H1 (cell line): ENCODE measurements around the gene PRODH. TPM values are rescaled to one million over a fixed set of nuclear protein-coding genes. Genes with fewer than 3 reads are reported as not detected.
"Not testable (repeated sequence)": the region's sequence is repeated elsewhere in the genome, so short reads cannot be mapped to it uniquely, and the experiment has no call there.

Experiments used
- CTCF ChIA-PET: fragments of 300-600 bp; sonication (Branson Sonifier 250); formaldehyde crosslinking; loops from one replicate; lab custom pipeline; 2021; ENCODE audit not compliant: partially characterized antibody; lab: Charles Lee
- POLR2A ChIA-PET: fragments of 300-600 bp; sonication (Branson Sonifier 250); formaldehyde crosslinking; loops from one replicate; lab custom pipeline; 2021; ENCODE audit warnings: inconsistent platforms; ENCODE audit not compliant: partially characterized antibody; lab: Charles Lee
- DNase-seq, 2 experiments: peaks; one replicate each; pipeline versions ENCODE4 v3.0.0 to v3.0.0-alpha.2; 2010 to 2022; ENCODE audit warnings: low spot score in 2 of 2, low read depth in 1 of 2, mixed read lengths in 1 of 2
- FAIRE-seq: peaks from 2 replicates; lab custom pipeline; 2011; peaks lifted over from hg19 to GRCh38; lab: Jason Lieb, UNC
- H2AFZ ChIP-seq: 2 replicates; pipeline ENCODE4 v1.8.1; 2012; ENCODE audit warnings: low read length, inconsistent platforms
- H2AK5ac ChIP-seq: 2 replicates; pipeline ENCODE4 v1.6.1; 2013; ENCODE audit warnings: low read depth, low read length
- H2BK120ac ChIP-seq: replicated peaks from 2 replicates; pipeline ENCODE3; 2013; ENCODE audit warnings: low read depth, low read length, inconsistent platforms
- H2BK12ac ChIP-seq: 2 replicates; pipeline ENCODE4 v1.6.1; 2013; ENCODE audit warnings: low read depth, low read length
- H2BK15ac ChIP-seq: 2 replicates; pipeline ENCODE4 v1.6.1; 2013; ENCODE audit warnings: low read length
- H2BK20ac ChIP-seq: 2 replicates; pipeline ENCODE4 v1.6.1; 2013; ENCODE audit warnings: low read length
- H2BK5ac ChIP-seq: 2 replicates; pipeline ENCODE4 v1.6.1; 2013; ENCODE audit warnings: low read depth, low read length
- H3K14ac ChIP-seq: 2 replicates; pipeline ENCODE4 v1.6.1; 2013; ENCODE audit warnings: inconsistent platforms; ENCODE audit not compliant: insufficient read length
- H3K18ac ChIP-seq: 2 replicates; pipeline ENCODE4 v1.6.1; 2013; ENCODE audit warnings: low read length; ENCODE audit errors: extremely low read depth
- H3K23ac ChIP-seq: 2 replicates; pipeline ENCODE4 v1.6.1; 2013; ENCODE audit warnings: inconsistent platforms; ENCODE audit not compliant: insufficient read length
- H3K23me2 ChIP-seq: 2 replicates; pipeline ENCODE4 v1.6.1; 2013; ENCODE audit warnings: low read depth, low read length
- H3K27ac ChIP-seq: 2 replicates; pipeline ENCODE4 v1.6.1; 2011; ENCODE audit warnings: low read depth, low read length, inconsistent platforms
- H3K27me3 ChIP-seq, 4 experiments: replicated peaks in 1 of 4; 1 replicate in 1 of 4; 2 replicates in 3 of 4; pipeline versions ENCODE4 v1.6.1 to v1.8.1; 2011 to 2013; ENCODE audit warnings: low read length in 3 of 4, mild to moderate bottlenecking in 3 of 4, inconsistent platforms in 2 of 4, mixed read lengths in 2 of 4, moderate library complexity in 1 of 4; ENCODE audit not compliant: control insufficient read depth in 3 of 4, insufficient read depth in 3 of 4; ENCODE audit errors: extremely low read depth in 1 of 4
- H3K36me3 ChIP-seq, 4 experiments: 2 replicates each; pipeline versions ENCODE4 v1.6.1 to v1.8.1; 2011 to 2013; ENCODE audit warnings: mild to moderate bottlenecking in 4 of 4, low read length in 3 of 4, moderate library complexity in 2 of 4, control low read depth in 1 of 4, inconsistent platforms in 1 of 4; ENCODE audit not compliant: insufficient read depth in 4 of 4, control insufficient read depth in 2 of 4
- H3K4ac ChIP-seq: replicated peaks from 2 replicates; pipeline ENCODE3; 2013; ENCODE audit warnings: low read length, low read depth, mixed read lengths, inconsistent platforms; ENCODE audit not compliant: insufficient read length
- H3K4me1 ChIP-seq, 4 experiments: replicated peaks in 1 of 4; 1 replicate in 1 of 4; 2 replicates in 3 of 4; pipeline versions ENCODE4 v1.6.1 to v1.8.1; 2011 to 2013; ENCODE audit warnings: low read length in 3 of 4, inconsistent platforms in 2 of 4, mixed read lengths in 1 of 4; ENCODE audit not compliant: insufficient read depth in 4 of 4, control insufficient read depth in 3 of 4
- H3K4me2 ChIP-seq, 2 experiments: 2 replicates each; pipeline versions ENCODE4 v1.6.1 to v1.8.1; 2011 to 2013; ENCODE audit warnings: low read depth in 2 of 2, low read length in 2 of 2, control low read depth in 1 of 2, inconsistent platforms in 1 of 2, mild to moderate bottlenecking in 1 of 2; ENCODE audit not compliant: insufficient read depth in 1 of 2
- H3K4me3 ChIP-seq, 4 experiments: fragments of 200-600, 300-600 bp in 1 of 4; sonication (generic), shearing (Covaris generic), sonication (Bioruptor Twin) in 1 of 4; 2 replicates each; pipeline versions ENCODE4 v1.5.1 to v1.8.1; 2011 to 2016; ENCODE audit warnings: low read length in 4 of 4, low read depth in 3 of 4, control low read depth in 2 of 4, inconsistent platforms in 2 of 4, mild to moderate bottlenecking in 2 of 4, mixed read lengths in 1 of 4, moderate library complexity in 1 of 4; ENCODE audit not compliant: insufficient read depth in 2 of 4; ENCODE audit errors: extremely low read depth in 1 of 4
- H3K56ac ChIP-seq: replicated peaks from 2 replicates; pipeline ENCODE3; 2013; ENCODE audit warnings: low read depth, mild to moderate bottlenecking, mixed read lengths, low read length, inconsistent platforms; ENCODE audit not compliant: insufficient read length
- H3K79me1 ChIP-seq: 2 replicates; pipeline ENCODE4 v1.6.1; 2013; ENCODE audit warnings: low read depth, low read length, control low read depth
- H3K79me2 ChIP-seq, 2 experiments: 2 replicates each; pipeline versions ENCODE4 v1.6.1 to v1.8.1; 2012 to 2013; ENCODE audit warnings: low read length in 2 of 2, mild to moderate bottlenecking in 2 of 2, inconsistent platforms in 1 of 2; ENCODE audit not compliant: insufficient read depth in 2 of 2, control insufficient read depth in 1 of 2
- H3K9ac ChIP-seq, 4 experiments: replicated peaks in 1 of 4; 1 replicate in 1 of 4; 2 replicates in 3 of 4; pipeline versions ENCODE4 v1.6.1 to v1.8.1; 2011 to 2013; ENCODE audit warnings: low read depth in 3 of 4, low read length in 3 of 4, control low read depth in 2 of 4, mild to moderate bottlenecking in 2 of 4, moderate library complexity in 2 of 4, inconsistent platforms in 1 of 4; ENCODE audit errors: extremely low read depth in 1 of 4
- H3K9me3 ChIP-seq, 2 experiments: 2 replicates each; pipeline versions ENCODE4 v1.6.1 to v1.8.1; 2012 to 2013; ENCODE audit warnings: mild to moderate bottlenecking in 2 of 2, moderate library complexity in 2 of 2, control low read depth in 1 of 2, inconsistent platforms in 1 of 2, low read depth in 1 of 2, low read length in 1 of 2, mixed read lengths in 1 of 2; ENCODE audit not compliant: insufficient read depth in 2 of 2
- H4K20me1 ChIP-seq, 2 experiments: replicated peaks in 1 of 2; 2 replicates each; pipeline versions ENCODE3 to v1.8.1; 2011 to 2013; ENCODE audit warnings: inconsistent platforms in 2 of 2, low read length in 2 of 2, mild to moderate bottlenecking in 1 of 2; ENCODE audit not compliant: insufficient read depth in 2 of 2, control insufficient read depth in 1 of 2
- H4K5ac ChIP-seq: 2 replicates; pipeline ENCODE4 v1.6.1; 2013; ENCODE audit warnings: low read length, low read depth, mixed read lengths, inconsistent platforms; ENCODE audit not compliant: insufficient read length
- H4K8ac ChIP-seq: 2 replicates; pipeline ENCODE4 v1.8.0; 2013; ENCODE audit warnings: mild to moderate bottlenecking, moderate library complexity, low read length, inconsistent platforms; ENCODE audit not compliant: insufficient read depth; ENCODE audit errors: extremely low read depth
- H4K91ac ChIP-seq: replicated peaks from 2 replicates; pipeline ENCODE3; 2013; ENCODE audit warnings: low read length, mixed read lengths, inconsistent platforms; ENCODE audit not compliant: insufficient read length
- WGBS, 2 experiments: shearing (Covaris generic) in 1 of 2; methylation state at CpG; one replicate each; pipeline versions ENCODE4 v1.1.6 to v1.1.7; 2013 to 2015; ENCODE audit warnings: low lambda C conversion rate in 2 of 2, mixed read lengths in 2 of 2, inconsistent platforms in 1 of 2, low coverage in 1 of 2, missing lambda C conversion rate in 1 of 2; ENCODE audit not compliant: insufficient replicate concordance in 2 of 2, insufficient coverage in 1 of 2, insufficient read length in 1 of 2; ENCODE audit errors: extremely low coverage in 1 of 2, missing lambda C conversion rate in 1 of 2; 5-methylcytosine and 5-hydroxymethylcytosine counted together
- polyA plus RNA-seq, 7 experiments: library from polyadenylated mRNA; depleted of rRNA in 3 of 7; stranded (reverse) in 5 of 7; unstranded in 2 of 7; fragments of >200 nt in 5 of 7; fragments of 200-250 nt in 2 of 7; gene quantifications; 1 replicate in 5 of 7; 2 replicates in 1 of 7; 4 replicates in 1 of 7; pipeline versions ENCODE4 v1.2.1 to v1.2.3, GENCODE V29; 2011 to 2013; ENCODE audit warnings: missing spikeins in 2 of 7, mixed read lengths in 2 of 7
- total RNA-seq: library from RNA; stranded (reverse); fragmentation: NEBNext Ultra II Directional; extraction: Animal tissue kit (Norgen Biotek cat#: 25700); gene quantifications from 2 replicates; pipeline ENCODE4 v1.2.1, GENCODE V29; 2021

PRODH gene
- total and polyA plus RNA-seq, 2 of the 8 experiments (the other 6 are each of a cell fraction or from before 2014, with no cell fraction given) = 27.6 to 45.6 TPM

DNA sequence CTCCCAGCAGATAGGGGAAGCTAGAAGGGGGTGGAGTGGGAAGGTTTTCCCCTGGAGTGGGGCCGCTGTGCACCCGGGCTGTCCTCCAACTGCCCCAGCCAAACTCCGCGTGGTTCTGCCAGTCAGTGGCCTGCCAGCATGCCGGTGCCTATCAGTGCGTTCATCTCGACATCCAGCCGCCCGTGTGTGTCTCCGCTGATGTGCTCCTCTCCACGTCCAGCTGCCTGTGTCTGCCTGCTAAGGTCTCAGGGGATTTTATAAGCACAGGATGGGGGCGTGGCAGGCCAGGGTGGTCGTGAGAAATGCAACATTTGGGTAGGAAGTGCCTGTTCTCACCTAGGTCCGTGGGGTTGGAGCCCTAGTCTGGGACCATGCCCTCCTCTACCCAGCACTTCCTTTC, 17.0 kb upstream of the PRODH start:
- H2BK20ac ChIP-seq, H4K20me1 ChIP-seq, H2BK12ac ChIP-seq, H3K9me3 ChIP-seq, POLR2A ChIA-PET, H3K4me3 ChIP-seq, H2AFZ ChIP-seq, H2BK5ac ChIP-seq, H3K14ac ChIP-seq, H3K4ac ChIP-seq, H2BK120ac ChIP-seq, H3K27me3 ChIP-seq, H4K5ac ChIP-seq, H3K79me2 ChIP-seq, H3K4me1 ChIP-seq, H3K56ac ChIP-seq, H3K36me3 ChIP-seq, H3K79me1 ChIP-seq, H3K9ac ChIP-seq, H3K27ac ChIP-seq, H4K91ac ChIP-seq, H3K4me2 ChIP-seq, H4K8ac ChIP-seq, DNase-seq, FAIRE-seq, H2AK5ac ChIP-seq, H3K18ac ChIP-seq, H3K23me2 ChIP-seq, H3K23ac ChIP-seq, H2BK15ac ChIP-seq: not testable (repeated sequence)
- 94% methylated on average over 13 of the region's 14 CpGs; no CpG with 5 or more reads in 1 of the 2 experiments for WGBS, 2 experiments
- CTCF ChIA-PET = interaction anchor here (1.5 to 1.9 kb wide), 2 partner anchors 46 to 96 kb away, joined by 4 read pairs; no protein-coding TSS in a partner anchor
